Stimulated activated CD4-positive, alpha-beta T cell treated with anti-CD3 and anti-CD28 coated beads, Interleukin-1b, Interleukin-23, amount 100 ng/mL, for 1 hour (primary cell): Measurements from ENCODE around the gene TTC29.
"Not testable (repeated sequence)": the region's sequence is repeated elsewhere in the genome, so short reads cannot be mapped to it uniquely, and the experiment has no call there.

Experiments
- DNase-seq, 2 donors: peaks; one replicate each; pipeline ENCODE4 v3.0.0-alpha.2; 2020; ENCODE audit warnings: low read depth in 2 of 2

The TTC29 gene

GRCh38 chr4:146699910-146700309, 245.8 kb downstream of the TTC29 start:
- no peak for DNase-seq

- no peak for DNase-seq
These were observed 270.7 kb downstream of the TTC29 start for GRCh38 chr4:146674829-146675570.

GRCh38 chr4:146663968-146664311, 281.7 kb downstream of the TTC29 start:
- DNase-seq, result not testable (repeated sequence)

- DNase-seq, result no peak
These were observed 284.3 kb downstream of the TTC29 start for GRCh38 chr4:146661367-146661766.
